Gastrocnemius medialis (tissue), 4 donors: ENCODE data around the gene MS4A15. TPM values are rescaled to one million over a fixed set of nuclear protein-coding genes. Genes with fewer than 3 reads are reported as not detected.
A peak's percentile ranks its signal among the peaks of the same experiment; 100 is the strongest.

Experiments used
- ATAC-seq, 2 donors: fragments of 150-250 bp; one replicate each; pipeline ENCODE4 v1.9.1; 2016
- DNase-seq, 2 donors: peaks; one replicate each; pipeline ENCODE4 v3.0.0-alpha.2; 2019
- H3K27ac ChIP-seq, 4 donors: fragments of 200-600 bp; sonication (generic); 1 replicate in 1 of 4; 2 replicates in 3 of 4; pipeline ENCODE4 v1.5.1; 2016 to 2018; ENCODE audit warnings: mild to moderate bottlenecking in 2 of 4, moderate library complexity in 1 of 4
- H3K27me3 ChIP-seq, 3 donors: fragments of 200-600 bp; sonication (generic) in 2 of 3; 1 replicate in 1 of 3; 2 replicates in 2 of 3; pipeline versions ENCODE4 v1.5.1 to v1.6.0; 2016 to 2019; ENCODE audit warnings: mild to moderate bottlenecking in 1 of 3, moderate library complexity in 1 of 3
- H3K36me3 ChIP-seq, 2 donors: fragments of 200-600 bp; sonication (generic) in 1 of 2; one replicate each; pipeline ENCODE4 v1.5.1; 2017 to 2018
- H3K4me1 ChIP-seq, 2 donors: fragments of 200-600 bp; sonication (generic) in 1 of 2; one replicate each; pipeline ENCODE4 v1.5.1; 2016 to 2017; ENCODE audit warnings: mild to moderate bottlenecking in 2 of 2
- H3K4me3 ChIP-seq, 4 donors: fragments of 200-600 bp; sonication (generic) in 3 of 4; 1 replicate in 1 of 4; 2 replicates in 3 of 4; pipeline ENCODE4 v1.5.1; 2016 to 2019; ENCODE audit warnings: mild to moderate bottlenecking in 2 of 4
- H3K9me3 ChIP-seq, 3 donors: fragments of 200-600 bp; sonication (generic) in 2 of 3; 1 replicate in 1 of 3; 2 replicates in 2 of 3; pipeline ENCODE4 v1.5.1; 2016 to 2019
- CTCF ChIP-seq, 5 experiments: fragments of 450-650 bp in 3 of 5; fragments of 200-600 bp in 2 of 5; sonication (generic) in 2 of 5; IDR thresholded peaks in 4 of 5; conservative IDR thresholded peaks in 1 of 5; 1 replicate in 4 of 5; 2 replicates in 1 of 5; pipeline ENCODE4 v1.5.1; 2016 to 2019; ENCODE audit warnings: antibody characterized with exemption in 5 of 5, mild to moderate bottlenecking in 3 of 5, moderate library complexity in 3 of 5
- POLR2A ChIP-seq, 2 donors: fragments of 450-650 bp; IDR thresholded peaks; one replicate each; pipeline ENCODE4 v1.6.1; 2017; ENCODE audit warnings: antibody characterized with exemption in 2 of 2, mild to moderate bottlenecking in 2 of 2, moderate library complexity in 2 of 2
- in situ Hi-C, 4 donors: fragments of 200-750 bp; cut with MboI; loops; one replicate each; pipeline versions ENCODE4 v1.15.0 to v1.8.0; 2017; ENCODE audit warnings: low sequenced_read_pairs in 4 of 4
- intact Hi-C: fragments of 100-400 bp; cut with DNase I; formaldehyde crosslinking; loops from one replicate; pipeline ENCODE4 v1.15.1; 2023; ENCODE audit warnings: low total_unique reads
- total RNA-seq, 4 donors: library from RNA; depleted of rRNA; stranded (reverse); fragments of >200 nt; gene quantifications; one replicate each; pipeline versions ENCODE4 v1.1.0 to v1.2.3, GENCODE V29; 2016

Gene MS4A15
- total RNA-seq, 4 donors from 2014 or later = not detected

- intact Hi-C loops (no loop called here), in situ Hi-C loops (no loop called here)
- TF ChIP-seq CTCF (IDR thresholded peaks at IDR 0.05 in 4 of 5, conservative IDR thresholded peaks at IDR 0.05 in 1 of 5) (no peak), POLR2A (IDR thresholded peaks at IDR 0.05) (no peak)
- no peaks in the 10 kb centered on the region for H3K36me3 ChIP-seq
- no peak overlapping the region for H3K27ac ChIP-seq
- H3K9me3 ChIP-seq = no peaks in the 10 kb centered on the region
- H3K4me1 ChIP-seq = no peaks in the 10 kb centered on the region
- H3K4me3 ChIP-seq = no peak overlapping the region
- no peak for DNase-seq
- ATAC-seq = no peak
- H3K27me3 ChIP-seq = peaks cover 0 to 5% (median 0%) of the 10 kb centered on the region in 3 donors
Observed at GRCh38 chr11:60803273-60803936, 46.7 kb downstream of the MS4A15 start.

DNA sequence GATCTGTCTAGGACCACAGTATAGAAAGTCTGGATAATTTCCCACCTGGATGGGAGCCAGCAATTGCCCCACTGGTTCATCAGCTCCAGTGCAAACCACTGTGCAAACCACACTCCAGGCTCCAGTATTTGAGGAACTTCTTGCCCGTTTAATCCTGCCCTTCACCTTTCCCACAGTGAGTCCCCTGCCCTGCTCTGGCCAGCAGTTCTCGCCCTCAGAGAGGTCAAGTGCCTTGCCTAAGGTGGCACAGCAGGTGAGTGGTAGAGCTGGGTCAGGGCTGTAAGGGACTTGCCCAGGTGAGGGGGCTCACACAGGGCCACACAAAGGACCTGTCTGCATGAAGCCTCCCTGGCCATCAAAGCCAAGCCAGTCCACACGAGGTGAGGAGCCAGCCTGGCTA, 52.6 kb downstream of the MS4A15 start:
- TF ChIP-seq CTCF (IDR thresholded peaks at IDR 0.05 in 4 of 5, conservative IDR thresholded peaks at IDR 0.05 in 1 of 5) = no peak
- no peak for TF ChIP-seq POLR2A (IDR thresholded peaks at IDR 0.05)

GRCh38 chr11:60809691-60810090, 53.0 kb downstream of the MS4A15 start:
- H3K27ac ChIP-seq = no peak overlapping the region
- H3K4me3 ChIP-seq = no peak overlapping the region
- no peaks in the 10 kb centered on the region for H3K4me1 ChIP-seq
- ATAC-seq (no peak), DNase-seq (no peak)
- intact Hi-C loops (no loop called here), in situ Hi-C loops (no loop called here)
- H3K9me3 ChIP-seq = no peaks in the 10 kb centered on the region
- H3K36me3 ChIP-seq = no peaks in the 10 kb centered on the region
- TF ChIP-seq CTCF (IDR thresholded peaks at IDR 0.05 in 4 of 5, conservative IDR thresholded peaks at IDR 0.05 in 1 of 5) = no peak
- TF ChIP-seq POLR2A (IDR thresholded peaks at IDR 0.05) = no peak
- H3K27me3 ChIP-seq = no peaks in the 10 kb centered on the region

More for the DNA sequence above, 52.6 kb downstream of the MS4A15 start:
- no peak overlapping the region for H3K27ac ChIP-seq
- H3K9me3 ChIP-seq = no peaks in the 10 kb centered on the region
- ATAC-seq (no peak), DNase-seq (no peak)
- in situ Hi-C loops = no loop called here
- H3K27me3 ChIP-seq = no peaks in the 10 kb centered on the region
- intact Hi-C loops = no loop called here
- H3K36me3 ChIP-seq = no peaks in the 10 kb centered on the region
- no peaks in the 10 kb centered on the region for H3K4me1 ChIP-seq
- no peak overlapping the region for H3K4me3 ChIP-seq

DNA sequence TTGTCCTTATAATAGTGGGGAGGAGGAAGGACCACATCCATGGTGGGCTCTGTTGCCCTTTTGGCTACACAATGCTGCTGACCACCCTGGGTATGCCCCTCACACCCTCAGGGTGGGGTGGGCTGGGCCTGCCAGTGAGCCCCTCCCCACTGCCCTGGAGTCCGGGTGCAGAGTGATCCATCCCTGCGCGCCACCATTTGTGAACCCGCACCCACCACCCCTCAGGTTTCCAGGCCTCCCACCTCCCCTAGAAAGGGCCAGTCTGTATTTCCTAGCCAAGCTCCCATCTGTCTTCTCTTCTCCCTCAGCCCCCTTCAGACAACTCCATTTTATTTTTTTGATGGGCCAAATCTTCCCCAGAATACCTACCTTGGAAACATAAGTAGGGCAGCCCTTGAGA, 53.5 kb downstream of the MS4A15 start:
- no peak for TF ChIP-seq POLR2A (IDR thresholded peaks at IDR 0.05)
- no peak for TF ChIP-seq CTCF (IDR thresholded peaks at IDR 0.05 in 4 of 5, conservative IDR thresholded peaks at IDR 0.05 in 1 of 5)
- H3K36me3 ChIP-seq = no peaks in the 10 kb centered on the region
- in situ Hi-C loops = no loop called here
- no peak overlapping the region for H3K27ac ChIP-seq
- DNase-seq (no peak), ATAC-seq (no peak)
- H3K27me3 ChIP-seq = no peaks in the 10 kb centered on the region
- no peak overlapping the region for H3K4me3 ChIP-seq
- intact Hi-C loops = no loop called here
- H3K4me1 ChIP-seq = no peaks in the 10 kb centered on the region
- no peaks in the 10 kb centered on the region for H3K9me3 ChIP-seq

DNA sequence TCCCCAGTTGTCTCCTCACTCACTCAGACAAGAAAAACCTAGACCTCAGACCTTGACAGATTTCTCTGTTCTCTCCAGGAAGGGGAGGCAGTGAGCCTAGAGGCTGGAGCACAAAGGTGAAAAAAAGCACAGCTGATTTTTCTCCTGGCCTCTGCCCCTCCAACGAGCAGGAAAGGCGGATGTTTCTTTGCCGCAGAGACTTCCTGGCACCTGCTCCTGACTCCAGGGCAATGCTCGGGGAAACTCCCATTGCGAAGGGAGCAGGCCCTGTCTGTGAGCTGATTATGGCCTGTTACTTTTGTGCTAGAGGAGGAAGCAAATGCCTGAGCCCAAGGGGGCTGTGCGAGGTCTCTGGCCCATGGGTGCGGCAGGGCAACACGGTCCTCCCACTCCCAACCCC, 53.9 kb downstream of the MS4A15 start:
- ATAC-seq (no peak), DNase-seq (no peak)
- intact Hi-C loops (no loop called here), in situ Hi-C loops (no loop called here)
- TF ChIP-seq POLR2A (IDR thresholded peaks at IDR 0.05) (no peak), CTCF (IDR thresholded peaks at IDR 0.05 in 4 of 5, conservative IDR thresholded peaks at IDR 0.05 in 1 of 5) (no peak)
- Histone ChIP-seq H3K4me3 (no peak overlapping the region), H3K9me3 (no peaks in the 10 kb centered on the region), H3K27ac (peak overlapping the region in 1 of 4 donors; percentile 18), H3K36me3 (no peaks in the 10 kb centered on the region), H3K4me1 (no peaks in the 10 kb centered on the region), H3K27me3 (no peaks in the 10 kb centered on the region)
